H1 (cell line): Measurements from ENCODE around the gene NDFIP2. TPM values are rescaled to one million over a fixed set of nuclear protein-coding genes. Genes with fewer than 3 reads are reported as not detected.

Experiments used
- KDM1A ChIP-seq: fragments of 200-600, 300-600 bp; sonication (generic); IDR thresholded peaks from 2 replicates; pipeline ENCODE4 v1.7.1; 2016; ENCODE audit warnings: mild to moderate bottlenecking, low read length, borderline replicate concordance
- NANOG ChIP-seq: IDR thresholded peaks from 2 replicates; pipeline ENCODE4 v1.6.1; 2011; ENCODE audit warnings: low read length, low read depth, mild to moderate bottlenecking, inconsistent platforms; ENCODE audit not compliant: insufficient read depth, poor library complexity, severe bottlenecking
- POU5F1 ChIP-seq: IDR thresholded peaks from 2 replicates; pipeline ENCODE4 v1.6.1; 2011; ENCODE audit warnings: low read depth, mild to moderate bottlenecking, low read length, moderate library complexity
- SIRT6 ChIP-seq: IDR thresholded peaks from one replicate; pipeline ENCODE4 v1.7.1; 2012; ENCODE audit warnings: low read length, inconsistent platforms
- TCF12 ChIP-seq: IDR thresholded peaks from 2 replicates; pipeline ENCODE4 v1.6.1; 2011; ENCODE audit warnings: low read depth, mild to moderate bottlenecking, low read length
- polyA plus RNA-seq, 7 experiments: library from polyadenylated mRNA; depleted of rRNA in 3 of 7; stranded (reverse) in 5 of 7; unstranded in 2 of 7; fragments of >200 nt in 5 of 7; fragments of 200-250 nt in 2 of 7; gene quantifications; 1 replicate in 5 of 7; 2 replicates in 1 of 7; 4 replicates in 1 of 7; pipeline versions ENCODE4 v1.2.1 to v1.2.3, GENCODE V29; 2011 to 2013; ENCODE audit warnings: missing spikeins in 2 of 7, mixed read lengths in 2 of 7
- total RNA-seq: library from RNA; stranded (reverse); fragmentation: NEBNext Ultra II Directional; extraction: Animal tissue kit (Norgen Biotek cat#: 25700); gene quantifications from 2 replicates; pipeline ENCODE4 v1.2.1, GENCODE V29; 2021
- TF ChIP-seq, protein P1 (sequence below): fragments of 300-600 bp; sonication (generic); IDR thresholded peaks from 2 replicates; pipeline ENCODE4 v1.7.1; 2012; ENCODE audit warnings: low read length, moderate library complexity, mild to moderate bottlenecking, inconsistent platforms; ENCODE audit not compliant: insufficient replicate concordance

The NDFIP2 gene
- total and polyA plus RNA-seq, 2 of the 8 experiments (the other 6 are each of a cell fraction or from before 2014, with no cell fraction given): 11.1 to 32.9 TPM

DNA sequence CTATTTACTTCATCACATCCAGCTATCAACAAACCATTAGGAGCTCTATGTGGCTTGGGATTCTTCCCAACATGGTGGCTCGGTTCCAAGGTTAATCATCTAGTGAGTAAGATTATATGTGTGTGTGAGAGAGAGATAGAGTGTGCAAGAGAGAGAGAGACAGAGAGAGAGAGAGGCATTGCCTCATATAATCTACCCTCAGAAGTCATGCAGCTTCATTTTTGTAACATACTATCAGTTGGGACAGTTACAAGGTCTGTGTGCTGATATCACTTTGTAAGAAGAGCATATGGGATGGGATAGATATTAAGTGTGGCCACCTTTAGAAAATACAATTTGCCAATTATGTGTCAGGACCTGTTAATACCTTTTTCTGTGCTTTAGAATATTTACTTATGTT, 104.1 kb downstream of the NDFIP2 start (continued):
- TF ChIP-seq, protein P1, sequence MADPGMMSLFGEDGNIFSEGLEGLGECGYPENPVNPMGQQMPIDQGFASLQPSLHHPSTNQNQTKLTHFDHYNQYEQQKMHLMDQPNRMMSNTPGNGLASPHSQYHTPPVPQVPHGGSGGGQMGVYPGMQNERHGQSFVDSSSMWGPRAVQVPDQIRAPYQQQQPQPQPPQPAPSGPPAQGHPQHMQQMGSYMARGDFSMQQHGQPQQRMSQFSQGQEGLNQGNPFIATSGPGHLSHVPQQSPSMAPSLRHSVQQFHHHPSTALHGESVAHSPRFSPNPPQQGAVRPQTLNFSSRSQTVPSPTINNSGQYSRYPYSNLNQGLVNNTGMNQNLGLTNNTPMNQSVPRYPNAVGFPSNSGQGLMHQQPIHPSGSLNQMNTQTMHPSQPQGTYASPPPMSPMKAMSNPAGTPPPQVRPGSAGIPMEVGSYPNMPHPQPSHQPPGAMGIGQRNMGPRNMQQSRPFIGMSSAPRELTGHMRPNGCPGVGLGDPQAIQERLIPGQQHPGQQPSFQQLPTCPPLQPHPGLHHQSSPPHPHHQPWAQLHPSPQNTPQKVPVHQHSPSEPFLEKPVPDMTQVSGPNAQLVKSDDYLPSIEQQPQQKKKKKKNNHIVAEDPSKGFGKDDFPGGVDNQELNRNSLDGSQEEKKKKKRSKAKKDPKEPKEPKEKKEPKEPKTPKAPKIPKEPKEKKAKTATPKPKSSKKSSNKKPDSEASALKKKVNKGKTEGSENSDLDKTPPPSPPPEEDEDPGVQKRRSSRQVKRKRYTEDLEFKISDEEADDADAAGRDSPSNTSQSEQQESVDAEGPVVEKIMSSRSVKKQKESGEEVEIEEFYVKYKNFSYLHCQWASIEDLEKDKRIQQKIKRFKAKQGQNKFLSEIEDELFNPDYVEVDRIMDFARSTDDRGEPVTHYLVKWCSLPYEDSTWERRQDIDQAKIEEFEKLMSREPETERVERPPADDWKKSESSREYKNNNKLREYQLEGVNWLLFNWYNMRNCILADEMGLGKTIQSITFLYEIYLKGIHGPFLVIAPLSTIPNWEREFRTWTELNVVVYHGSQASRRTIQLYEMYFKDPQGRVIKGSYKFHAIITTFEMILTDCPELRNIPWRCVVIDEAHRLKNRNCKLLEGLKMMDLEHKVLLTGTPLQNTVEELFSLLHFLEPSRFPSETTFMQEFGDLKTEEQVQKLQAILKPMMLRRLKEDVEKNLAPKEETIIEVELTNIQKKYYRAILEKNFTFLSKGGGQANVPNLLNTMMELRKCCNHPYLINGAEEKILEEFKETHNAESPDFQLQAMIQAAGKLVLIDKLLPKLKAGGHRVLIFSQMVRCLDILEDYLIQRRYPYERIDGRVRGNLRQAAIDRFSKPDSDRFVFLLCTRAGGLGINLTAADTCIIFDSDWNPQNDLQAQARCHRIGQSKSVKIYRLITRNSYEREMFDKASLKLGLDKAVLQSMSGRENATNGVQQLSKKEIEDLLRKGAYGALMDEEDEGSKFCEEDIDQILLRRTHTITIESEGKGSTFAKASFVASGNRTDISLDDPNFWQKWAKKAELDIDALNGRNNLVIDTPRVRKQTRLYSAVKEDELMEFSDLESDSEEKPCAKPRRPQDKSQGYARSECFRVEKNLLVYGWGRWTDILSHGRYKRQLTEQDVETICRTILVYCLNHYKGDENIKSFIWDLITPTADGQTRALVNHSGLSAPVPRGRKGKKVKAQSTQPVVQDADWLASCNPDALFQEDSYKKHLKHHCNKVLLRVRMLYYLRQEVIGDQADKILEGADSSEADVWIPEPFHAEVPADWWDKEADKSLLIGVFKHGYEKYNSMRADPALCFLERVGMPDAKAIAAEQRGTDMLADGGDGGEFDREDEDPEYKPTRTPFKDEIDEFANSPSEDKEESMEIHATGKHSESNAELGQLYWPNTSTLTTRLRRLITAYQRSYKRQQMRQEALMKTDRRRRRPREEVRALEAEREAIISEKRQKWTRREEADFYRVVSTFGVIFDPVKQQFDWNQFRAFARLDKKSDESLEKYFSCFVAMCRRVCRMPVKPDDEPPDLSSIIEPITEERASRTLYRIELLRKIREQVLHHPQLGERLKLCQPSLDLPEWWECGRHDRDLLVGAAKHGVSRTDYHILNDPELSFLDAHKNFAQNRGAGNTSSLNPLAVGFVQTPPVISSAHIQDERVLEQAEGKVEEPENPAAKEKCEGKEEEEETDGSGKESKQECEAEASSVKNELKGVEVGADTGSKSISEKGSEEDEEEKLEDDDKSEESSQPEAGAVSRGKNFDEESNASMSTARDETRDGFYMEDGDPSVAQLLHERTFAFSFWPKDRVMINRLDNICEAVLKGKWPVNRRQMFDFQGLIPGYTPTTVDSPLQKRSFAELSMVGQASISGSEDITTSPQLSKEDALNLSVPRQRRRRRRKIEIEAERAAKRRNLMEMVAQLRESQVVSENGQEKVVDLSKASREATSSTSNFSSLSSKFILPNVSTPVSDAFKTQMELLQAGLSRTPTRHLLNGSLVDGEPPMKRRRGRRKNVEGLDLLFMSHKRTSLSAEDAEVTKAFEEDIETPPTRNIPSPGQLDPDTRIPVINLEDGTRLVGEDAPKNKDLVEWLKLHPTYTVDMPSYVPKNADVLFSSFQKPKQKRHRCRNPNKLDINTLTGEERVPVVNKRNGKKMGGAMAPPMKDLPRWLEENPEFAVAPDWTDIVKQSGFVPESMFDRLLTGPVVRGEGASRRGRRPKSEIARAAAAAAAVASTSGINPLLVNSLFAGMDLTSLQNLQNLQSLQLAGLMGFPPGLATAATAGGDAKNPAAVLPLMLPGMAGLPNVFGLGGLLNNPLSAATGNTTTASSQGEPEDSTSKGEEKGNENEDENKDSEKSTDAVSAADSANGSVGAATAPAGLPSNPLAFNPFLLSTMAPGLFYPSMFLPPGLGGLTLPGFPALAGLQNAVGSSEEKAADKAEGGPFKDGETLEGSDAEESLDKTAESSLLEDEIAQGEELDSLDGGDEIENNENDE: no peak
- TF ChIP-seq POU5F1 (no peak), KDM1A (no peak), NANOG (no peak), SIRT6 (no peak), TCF12 (no peak)
